ENCODE results near the gene KCTD1. TPM values are rescaled to one million over a fixed set of nuclear protein-coding genes. Genes with fewer than 3 reads are reported as not detected.
A peak's percentile ranks its signal among the peaks of the same experiment; 100 is the strongest.

KCTD1 gene
- total and polyA plus RNA-seq, 2 of the 8 experiments (the other 6 are each of a cell fraction or from before 2014, with no cell fraction given): 7.7 to 14.0 TPM

DNA sequence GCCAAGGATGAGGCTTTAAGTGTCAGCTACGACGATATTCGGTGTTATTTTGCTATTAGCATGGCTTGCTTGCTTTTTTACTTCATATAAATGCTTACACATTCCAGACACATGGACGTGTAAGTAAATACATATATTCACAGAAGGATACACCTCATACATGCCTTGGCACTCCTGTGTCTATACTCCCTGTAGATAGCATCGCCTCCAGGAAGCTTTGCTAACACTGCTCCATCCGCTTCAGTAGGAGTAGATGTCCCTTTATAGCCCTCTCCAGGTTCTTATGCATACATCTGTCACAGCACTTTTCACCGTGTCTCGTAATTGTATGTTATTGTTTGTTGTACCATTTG, 27.5 kb upstream of the KCTD1 start:
- POLR2A ChIA-PET (ENCODE audit: partially characterized antibody): no interaction called here
- Histone ChIP-seq H3K27ac (ENCODE audit: low read depth, low read length) (no peak overlapping the region), H3K18ac (ENCODE audit: extremely low read depth, low read length) (peak overlapping the region; percentile 5; the same call in 1 of the 2 replicates), H3K27me3 (replicated peaks in 1 of 4; ENCODE audit: control insufficient read depth in 3 of 4, extremely low read depth in 1 of 4, insufficient read depth in 3 of 4, low read length in 3 of 4) (peaks cover 0 to 18% (median 7%) of the 10 kb centered on the region in 4 experiments; a peak in 4 of 7 replicates), H4K20me1 (replicated peaks in 1 of 2; ENCODE audit: control insufficient read depth in 1 of 2, insufficient read depth in 2 of 2, low read length in 2 of 2) (no peaks in the 10 kb centered on the region), H3K36me3 (ENCODE audit: control insufficient read depth in 2 of 4, insufficient read depth in 4 of 4, low read length in 3 of 4) (no peaks in the 10 kb centered on the region), H3K23me2 (ENCODE audit: low read depth, low read length) (no peaks in the 10 kb centered on the region; the same call in 1 of the 2 replicates), H4K8ac (ENCODE audit: extremely low read depth, insufficient read depth, low read length) (no peak overlapping the region), H3K56ac (replicated peaks; ENCODE audit: insufficient read length, low read depth, low read length) (no peak overlapping the region), H2AFZ (ENCODE audit: low read length) (peak overlapping the region; percentile 69; the same call in 1 of the 2 replicates), H3K14ac (ENCODE audit: insufficient read length) (no peak overlapping the region), H4K91ac (replicated peaks; ENCODE audit: insufficient read length, low read length) (no peak overlapping the region), H2BK120ac (replicated peaks; ENCODE audit: low read depth, low read length) (no peak overlapping the region), H2BK5ac (ENCODE audit: low read depth, low read length) (no peak overlapping the region), H3K9me3 (ENCODE audit: insufficient read depth in 2 of 2, low read depth in 1 of 2, low read length in 1 of 2) (no peaks in the 10 kb centered on the region), H3K4me1 (replicated peaks in 1 of 4; ENCODE audit: control insufficient read depth in 3 of 4, insufficient read depth in 4 of 4, low read length in 3 of 4) (peaks cover 0 to 9% (median 5%) of the 10 kb centered on the region in 4 experiments; a peak in 5 of 7 replicates), H3K9ac (replicated peaks in 1 of 4; ENCODE audit: extremely low read depth in 1 of 4, low read depth in 3 of 4, low read length in 3 of 4) (0 out of 7 replicates have a peak overlapping the region, but pooled peaks of 1 of the 4 experiments have one; percentile 29), H3K4me3 (ENCODE audit: extremely low read depth in 1 of 4, insufficient read depth in 2 of 4, low read depth in 3 of 4, low read length in 4 of 4) (peak overlapping the region in 2 of 4 experiments; percentile 15 to 47; a peak in 3 of 8 replicates), H2BK15ac (ENCODE audit: low read length) (no peak overlapping the region), H2AK5ac (ENCODE audit: low read depth, low read length) (no peak overlapping the region), H3K79me2 (ENCODE audit: control insufficient read depth in 1 of 2, insufficient read depth in 2 of 2, low read length in 2 of 2) (no peaks in the 10 kb centered on the region), H3K79me1 (ENCODE audit: low read depth, low read length) (no peaks in the 10 kb centered on the region), H3K4ac (replicated peaks; ENCODE audit: insufficient read length, low read depth, low read length) (no peak overlapping the region), H2BK12ac (ENCODE audit: low read depth, low read length) (peak overlapping the region; percentile 82; the same call in 1 of the 2 replicates), H3K23ac (ENCODE audit: insufficient read length) (no peak overlapping the region), H4K5ac (ENCODE audit: insufficient read length, low read depth, low read length) (no peak overlapping the region), H3K4me2 (ENCODE audit: insufficient read depth in 1 of 2, low read depth in 2 of 2, low read length in 2 of 2) (peak overlapping the region; percentile 63 to 82), H2BK20ac (ENCODE audit: low read length) (no peak overlapping the region)
- no peak for TF ChIP-seq MAFK (IDR thresholded peaks at IDR 0.05; ENCODE audit: low read depth, low read length)
- TF ChIP-seq POU5F1 (IDR thresholded peaks at IDR 0.05; ENCODE audit: low read depth, low read length): no peak
- TF ChIP-seq CTBP2 (IDR thresholded peaks at IDR 0.05; ENCODE audit: borderline replicate concordance, insufficient read depth, insufficient read length, low read length): no peak
- TF ChIP-seq SAP30 (IDR thresholded peaks at IDR 0.05; ENCODE audit: insufficient read depth, insufficient replicate concordance, low read length): no peak
- no peak for TF ChIP-seq BACH1 (IDR thresholded peaks at IDR 0.05; ENCODE audit: low read length)
- CTCF ChIA-PET (ENCODE audit: partially characterized antibody): interaction anchor here (1.1 kb wide), 1 partner anchor 28 kb away, joined by 3 read pairs; no protein-coding TSS in a partner anchor
- FAIRE-seq (no peak), DNase-seq (ENCODE audit: low read depth in 1 of 2, low spot score in 2 of 2) (no peak)
- 78% methylated on average over 8 of the region's 8 CpGs; no CpG with 5 or more reads in 1 of the 2 experiments for WGBS, 2 experiments (ENCODE audit: extremely low coverage in 1 of 2, insufficient coverage in 1 of 2, insufficient read length in 1 of 2, insufficient replicate concordance in 2 of 2, low coverage in 1 of 2, low lambda C conversion rate in 2 of 2, missing lambda C conversion rate in 1 of 2)

Measured in H1 (cell line).